Tibial nerve (tissue), 4 donors: ENCODE results near the gene PADI4. TPM values are rescaled to one million over a fixed set of nuclear protein-coding genes. Genes with fewer than 3 reads are reported as not detected.

Experiments
- DNase-seq, 2 donors: peaks; one replicate each; pipeline ENCODE4 v3.0.0-alpha.2; 2019; ENCODE audit warnings: low spot score in 2 of 2
- H3K27ac ChIP-seq, 4 donors: fragments of 200-600 bp; sonication (generic) in 3 of 4; one replicate each; pipeline ENCODE4 v1.5.1; 2017 to 2019; ENCODE audit warnings: mild to moderate bottlenecking in 1 of 4
- H3K27me3 ChIP-seq, 2 donors: fragments of 200-600 bp; sonication (generic) in 1 of 2; one replicate each; pipeline versions ENCODE4 v1.5.1 to v1.6.0; 2017 to 2019
- H3K36me3 ChIP-seq, 3 donors: fragments of 200-600 bp; sonication (generic); one replicate each; pipeline ENCODE4 v1.5.1; 2018 to 2019
- H3K4me1 ChIP-seq, 4 donors: fragments of 200-600 bp; sonication (generic) in 3 of 4; one replicate each; pipeline ENCODE4 v1.5.1; 2017 to 2019
- H3K4me3 ChIP-seq, 4 donors: fragments of 200-600 bp; sonication (generic) in 3 of 4; one replicate each; pipeline ENCODE4 v1.5.1; 2017 to 2019; ENCODE audit warnings: mild to moderate bottlenecking in 1 of 4, moderate library complexity in 1 of 4
- H3K9me3 ChIP-seq, 4 donors: fragments of 200-600 bp; sonication (generic) in 3 of 4; one replicate each; pipeline ENCODE4 v1.5.1; 2017 to 2019
- CTCF ChIP-seq, 5 experiments: fragments of 200-600 bp in 3 of 5; fragments of 450-650 bp in 2 of 5; sonication (generic) in 3 of 5; IDR thresholded peaks; one replicate each; pipeline ENCODE4 v1.5.1; 2016 to 2019; ENCODE audit warnings: antibody characterized with exemption in 5 of 5, mild to moderate bottlenecking in 3 of 5, moderate library complexity in 2 of 5
- EP300 ChIP-seq, 2 donors: sonication (generic); formaldehyde crosslinking; IDR thresholded peaks; one replicate each; pipeline ENCODE4 v1.6.1; 2017; ENCODE audit warnings: antibody characterized with exemption in 2 of 2, mild to moderate bottlenecking in 1 of 2
- POLR2A ChIP-seq, 2 donors: fragments of 450-650 bp; IDR thresholded peaks; one replicate each; pipeline ENCODE4 v1.6.1; 2017; ENCODE audit warnings: antibody characterized with exemption in 2 of 2, mild to moderate bottlenecking in 2 of 2, moderate library complexity in 2 of 2
- WGBS, 2 donors: methylation state at CpG; one replicate each; pipeline ENCODE4 v1.1.5; 2018; 5-methylcytosine and 5-hydroxymethylcytosine counted together
- small RNA-seq: library from RNA; depleted of rRNA; stranded (forward); fragments of <200 nt; gene quantifications from one replicate; pipeline ENCODE3, GENCODE V24; 2016
- total RNA-seq, 4 donors: library from RNA; depleted of rRNA; stranded (reverse); fragments of >200 nt; gene quantifications; one replicate each; pipeline ENCODE4 v1.1.0, GENCODE V29; 2016

Gene PADI4
- total RNA-seq, 4 donors from 2014 or later: not detected

GRCh38 chr1:17409391-17409811 is 101.4 kb downstream of the PADI4 start:
- Histone ChIP-seq H3K36me3 (peaks cover 0 to 75% (median 26%) of the 10 kb centered on the region in 3 donors), H3K27me3 (no peaks in the 10 kb centered on the region), H3K4me3 (no peak overlapping the region), H3K27ac (no peak overlapping the region), H3K4me1 (no peaks in the 10 kb centered on the region), H3K9me3 (no peaks in the 10 kb centered on the region)
- WGBS, 2 donors: 90 to 95% methylated on average over 5 to 10 of the region's 10 CpGs
- DNase-seq: no peak
- no peak for TF ChIP-seq POLR2A (IDR thresholded peaks at IDR 0.05)

GRCh38 chr1:17412093-17412870 is 104.3 kb downstream of the PADI4 start:
- peaks cover 4 to 100% (median 50%) of the 10 kb centered on the region in 3 donors for H3K36me3 ChIP-seq
- 84 to 92% methylated on average over 16 of the region's 16 CpGs for WGBS, 2 donors

More at GRCh38 chr1:17412093-17412870, 104.3 kb downstream of the PADI4 start:
- TF ChIP-seq POLR2A (IDR thresholded peaks at IDR 0.05) (no peak), EP300 (IDR thresholded peaks at IDR 0.05) (no peak), CTCF (IDR thresholded peaks at IDR 0.05) (no peak)
- Histone ChIP-seq H3K27me3 (no peaks in the 10 kb centered on the region), H3K4me1 (no peaks in the 10 kb centered on the region), H3K4me3 (no peak overlapping the region), H3K27ac (no peak overlapping the region), H3K9me3 (no peaks in the 10 kb centered on the region)
- no peak for DNase-seq

Small RNA genes lying within 50 kb of the gene (small RNA-seq; reads per million reads assigned to genes)
- not detected for gene MIR3972

Other genes starting within 250 kb of the PADI4 start
- 10 to 100 TPM in 1 of 4 donors, 1 to 10 TPM in 3; 2.4 to 12.2 (median 6.3) TPM for gene PADI2, start 188.7 kb upstream of the PADI4 start, total RNA-seq
- not detected for gene PADI1, start 103.1 kb upstream of the PADI4 start, total RNA-seq
- not detected for gene PADI3, start 59.1 kb upstream of the PADI4 start, total RNA-seq
- not detected for gene PADI6, start 64.0 kb downstream of the PADI4 start, total RNA-seq
- gene RCC2, start 131.5 kb downstream of the PADI4 start, total RNA-seq: 10 to 100 TPM; 27.1 to 44.1 (median 30.1) TPM
- gene ARHGEF10L, start 231.5 kb downstream of the PADI4 start, total RNA-seq: 10 to 100 TPM; 38.5 to 73.8 (median 41.7) TPM